Right lobe of liver (tissue), 6 donors: ENCODE data around the gene NCAPD2. TPM values are rescaled to one million over a fixed set of nuclear protein-coding genes. Genes with fewer than 3 reads are reported as not detected.

Experiments
- ATAC-seq, 4 donors: fragments of 200-7000 bp; cut with Tn5 transposase; one replicate each; pipeline ENCODE4 v1.9.1; 2020; ENCODE audit warnings: mild to moderate bottlenecking in 4 of 4, moderate library complexity in 4 of 4
- DNase-seq, 3 donors: peaks; one replicate each; pipeline ENCODE4 v3.0.0-alpha.2; 2020
- H3K27ac ChIP-seq, 3 donors: fragments of 200-600 bp; one replicate each; pipeline ENCODE4 v1.8.0; 2022
- H3K27me3 ChIP-seq, 2 donors: fragments of 200-600 bp; one replicate each; pipeline ENCODE4 v1.8.0; 2022
- H3K36me3 ChIP-seq, 4 donors: fragments of 200-600 bp; sonication (generic) in 1 of 4; one replicate each; pipeline versions ENCODE4 v1.5.1 to v1.8.0; 2017 to 2022; ENCODE audit warnings: control low read depth in 1 of 4
- H3K4me1 ChIP-seq, 4 donors: fragments of 200-600 bp; sonication (generic) in 1 of 4; one replicate each; pipeline versions ENCODE4 v1.5.1 to v1.8.0; 2017 to 2022; ENCODE audit warnings: control low read depth in 1 of 4
- H3K4me3 ChIP-seq, 3 donors: fragments of 200-600 bp; one replicate each; pipeline ENCODE4 v1.8.0; 2022
- H3K9me3 ChIP-seq, 4 donors: fragments of 200-600 bp; sonication (generic) in 1 of 4; one replicate each; pipeline versions ENCODE4 v1.5.1 to v1.8.0; 2017 to 2022; ENCODE audit warnings: control low read depth in 1 of 4
- POLR2A ChIP-seq: fragments of 450-650 bp; IDR thresholded peaks from one replicate; pipeline ENCODE4 v1.6.1; 2017; ENCODE audit warnings: antibody characterized with exemption, mild to moderate bottlenecking
- WGBS: methylation state at CpG from one replicate; pipeline ENCODE4 v1.1.6; 2018; ENCODE audit warnings: low coverage, low lambda C conversion rate; ENCODE audit not compliant: insufficient coverage; ENCODE audit errors: missing lambda C conversion rate; 5-methylcytosine and 5-hydroxymethylcytosine counted together
- intact Hi-C, 2 donors: fragments of 100-400 bp; cut with DNase I; formaldehyde crosslinking; loops; one replicate each; pipeline versions ENCODE4 v1.11.2 to v1.14.1; 2022
- long read RNA-seq: library from polyadenylated mRNA; unstranded; transcript quantifications from one replicate; pipeline ENCODE4 v2.0.0, GENCODE V29; 2019
- total RNA-seq, 6 experiments: library from RNA; depleted of rRNA in 2 of 6; stranded (reverse); fragments of >200 nt in 2 of 6; fragmentation: NEBNext Ultra II Directional in 3 of 6; extraction: Animal tissue kit (Norgen Biotek cat#: 25700) in 3 of 6; gene quantifications; one replicate each; pipeline versions ENCODE4 v1.1.0 to v1.2.4, GENCODE V29; 2016 to 2023
- TF ChIP-seq, protein P1 (sequence below), 4 donors: fragments of 200-600 bp in 3 of 4; fragments of 450-650 bp in 1 of 4; IDR thresholded peaks; one replicate each; pipeline versions ENCODE4 v1.5.1 to v1.8.0; 2016 to 2022; ENCODE audit warnings: antibody characterized with exemption in 4 of 4, mild to moderate bottlenecking in 2 of 4
- donor health status: DM: no; HTN: yes; CAD: no.
- donor health status: DM: no; HTN: no; CAD: no.
- donor health status: DM: no; HTN: no; CAD: no.
- donor health status: DM: no; HTN: yes; CAD: no.
- donor health status: DM: no; HTN: yes; CAD: no.

NCAPD2 gene, protein sequence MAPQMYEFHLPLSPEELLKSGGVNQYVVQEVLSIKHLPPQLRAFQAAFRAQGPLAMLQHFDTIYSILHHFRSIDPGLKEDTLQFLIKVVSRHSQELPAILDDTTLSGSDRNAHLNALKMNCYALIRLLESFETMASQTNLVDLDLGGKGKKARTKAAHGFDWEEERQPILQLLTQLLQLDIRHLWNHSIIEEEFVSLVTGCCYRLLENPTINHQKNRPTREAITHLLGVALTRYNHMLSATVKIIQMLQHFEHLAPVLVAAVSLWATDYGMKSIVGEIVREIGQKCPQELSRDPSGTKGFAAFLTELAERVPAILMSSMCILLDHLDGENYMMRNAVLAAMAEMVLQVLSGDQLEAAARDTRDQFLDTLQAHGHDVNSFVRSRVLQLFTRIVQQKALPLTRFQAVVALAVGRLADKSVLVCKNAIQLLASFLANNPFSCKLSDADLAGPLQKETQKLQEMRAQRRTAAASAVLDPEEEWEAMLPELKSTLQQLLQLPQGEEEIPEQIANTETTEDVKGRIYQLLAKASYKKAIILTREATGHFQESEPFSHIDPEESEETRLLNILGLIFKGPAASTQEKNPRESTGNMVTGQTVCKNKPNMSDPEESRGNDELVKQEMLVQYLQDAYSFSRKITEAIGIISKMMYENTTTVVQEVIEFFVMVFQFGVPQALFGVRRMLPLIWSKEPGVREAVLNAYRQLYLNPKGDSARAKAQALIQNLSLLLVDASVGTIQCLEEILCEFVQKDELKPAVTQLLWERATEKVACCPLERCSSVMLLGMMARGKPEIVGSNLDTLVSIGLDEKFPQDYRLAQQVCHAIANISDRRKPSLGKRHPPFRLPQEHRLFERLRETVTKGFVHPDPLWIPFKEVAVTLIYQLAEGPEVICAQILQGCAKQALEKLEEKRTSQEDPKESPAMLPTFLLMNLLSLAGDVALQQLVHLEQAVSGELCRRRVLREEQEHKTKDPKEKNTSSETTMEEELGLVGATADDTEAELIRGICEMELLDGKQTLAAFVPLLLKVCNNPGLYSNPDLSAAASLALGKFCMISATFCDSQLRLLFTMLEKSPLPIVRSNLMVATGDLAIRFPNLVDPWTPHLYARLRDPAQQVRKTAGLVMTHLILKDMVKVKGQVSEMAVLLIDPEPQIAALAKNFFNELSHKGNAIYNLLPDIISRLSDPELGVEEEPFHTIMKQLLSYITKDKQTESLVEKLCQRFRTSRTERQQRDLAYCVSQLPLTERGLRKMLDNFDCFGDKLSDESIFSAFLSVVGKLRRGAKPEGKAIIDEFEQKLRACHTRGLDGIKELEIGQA (N-terminal part only)
- total RNA-seq: 10 to 100 TPM in 2 of 6 experiments, 1 to 10 TPM in 4; 6.2 to 40.9 (median 8.4) TPM
- long read RNA-seq: 0 reads

DNA sequence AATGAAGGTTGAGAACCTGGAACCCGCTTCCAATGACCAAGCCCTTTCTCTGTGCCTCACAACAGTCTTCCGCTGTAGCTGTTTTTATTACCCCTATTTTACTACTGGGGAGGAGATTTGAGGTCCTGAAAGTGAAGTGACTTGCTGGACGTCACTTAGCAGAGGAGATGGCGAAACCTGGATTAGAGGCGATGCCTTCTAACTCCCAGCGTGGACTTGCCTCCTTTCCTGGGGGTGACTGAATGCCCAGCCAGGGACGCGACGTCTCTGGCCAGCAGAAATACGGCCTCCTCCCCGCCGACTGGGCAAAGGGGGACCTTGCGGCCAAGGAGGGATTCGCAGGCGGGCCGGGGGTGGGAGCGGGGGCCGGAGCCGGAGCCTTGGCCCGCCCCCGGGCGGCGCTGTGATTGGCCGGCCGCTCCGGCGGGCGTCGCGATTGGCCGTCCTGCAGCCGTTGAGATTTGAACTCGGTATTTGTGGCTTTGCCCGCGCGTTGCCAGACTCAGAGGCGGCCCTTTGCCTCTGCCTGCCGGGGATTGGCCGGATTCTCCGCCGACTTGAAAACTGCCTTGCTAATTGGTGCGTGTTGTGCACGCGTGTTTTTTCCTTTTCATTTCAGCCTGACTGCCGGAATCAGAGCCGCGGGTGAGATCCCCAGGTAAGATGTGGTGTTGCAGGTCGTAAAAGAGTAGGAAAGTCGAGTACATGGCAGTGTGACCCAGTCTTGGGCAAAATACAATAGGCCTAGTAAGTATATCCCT lies at the start of gene NCAPD2:
TSS of gene NCAPD2 (plus strand) at position 606 of the 761 bp plus-strand sequence. CDS start 997 bp downstream, outside the sequence.
- Histone ChIP-seq H3K4me1 (peaks cover 0 to 20% (median 4%) of the 10 kb centered on the region in 4 donors), H3K27me3 (no peaks in the 10 kb centered on the region), H3K4me3 (peak within 1 kb of the TSS; percentile 60 to 91 (median 76)), H3K27ac (peak within 1 kb of the TSS; percentile 71 to 97 (median 91)), H3K36me3 (peaks cover 0 to 29% (median 0%) of the 10 kb centered on the region in 4 donors), H3K9me3 (no peaks in the 10 kb centered on the region)
- WGBS: 0% methylated on average over 31 of the region's 49 CpGs
- intact Hi-C loops: no loop called here
- DNase-seq (peak; percentile 95 to 98 (median 95)), ATAC-seq (peak; percentile 93 to 97 (median 95))
- TF ChIP-seq, protein P1, sequence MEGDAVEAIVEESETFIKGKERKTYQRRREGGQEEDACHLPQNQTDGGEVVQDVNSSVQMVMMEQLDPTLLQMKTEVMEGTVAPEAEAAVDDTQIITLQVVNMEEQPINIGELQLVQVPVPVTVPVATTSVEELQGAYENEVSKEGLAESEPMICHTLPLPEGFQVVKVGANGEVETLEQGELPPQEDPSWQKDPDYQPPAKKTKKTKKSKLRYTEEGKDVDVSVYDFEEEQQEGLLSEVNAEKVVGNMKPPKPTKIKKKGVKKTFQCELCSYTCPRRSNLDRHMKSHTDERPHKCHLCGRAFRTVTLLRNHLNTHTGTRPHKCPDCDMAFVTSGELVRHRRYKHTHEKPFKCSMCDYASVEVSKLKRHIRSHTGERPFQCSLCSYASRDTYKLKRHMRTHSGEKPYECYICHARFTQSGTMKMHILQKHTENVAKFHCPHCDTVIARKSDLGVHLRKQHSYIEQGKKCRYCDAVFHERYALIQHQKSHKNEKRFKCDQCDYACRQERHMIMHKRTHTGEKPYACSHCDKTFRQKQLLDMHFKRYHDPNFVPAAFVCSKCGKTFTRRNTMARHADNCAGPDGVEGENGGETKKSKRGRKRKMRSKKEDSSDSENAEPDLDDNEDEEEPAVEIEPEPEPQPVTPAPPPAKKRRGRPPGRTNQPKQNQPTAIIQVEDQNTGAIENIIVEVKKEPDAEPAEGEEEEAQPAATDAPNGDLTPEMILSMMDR (IDR thresholded peaks at IDR 0.05): peak in 3 of 4 donors; percentile 23 to 55 (median 24)
- no peak for TF ChIP-seq POLR2A

DNA sequence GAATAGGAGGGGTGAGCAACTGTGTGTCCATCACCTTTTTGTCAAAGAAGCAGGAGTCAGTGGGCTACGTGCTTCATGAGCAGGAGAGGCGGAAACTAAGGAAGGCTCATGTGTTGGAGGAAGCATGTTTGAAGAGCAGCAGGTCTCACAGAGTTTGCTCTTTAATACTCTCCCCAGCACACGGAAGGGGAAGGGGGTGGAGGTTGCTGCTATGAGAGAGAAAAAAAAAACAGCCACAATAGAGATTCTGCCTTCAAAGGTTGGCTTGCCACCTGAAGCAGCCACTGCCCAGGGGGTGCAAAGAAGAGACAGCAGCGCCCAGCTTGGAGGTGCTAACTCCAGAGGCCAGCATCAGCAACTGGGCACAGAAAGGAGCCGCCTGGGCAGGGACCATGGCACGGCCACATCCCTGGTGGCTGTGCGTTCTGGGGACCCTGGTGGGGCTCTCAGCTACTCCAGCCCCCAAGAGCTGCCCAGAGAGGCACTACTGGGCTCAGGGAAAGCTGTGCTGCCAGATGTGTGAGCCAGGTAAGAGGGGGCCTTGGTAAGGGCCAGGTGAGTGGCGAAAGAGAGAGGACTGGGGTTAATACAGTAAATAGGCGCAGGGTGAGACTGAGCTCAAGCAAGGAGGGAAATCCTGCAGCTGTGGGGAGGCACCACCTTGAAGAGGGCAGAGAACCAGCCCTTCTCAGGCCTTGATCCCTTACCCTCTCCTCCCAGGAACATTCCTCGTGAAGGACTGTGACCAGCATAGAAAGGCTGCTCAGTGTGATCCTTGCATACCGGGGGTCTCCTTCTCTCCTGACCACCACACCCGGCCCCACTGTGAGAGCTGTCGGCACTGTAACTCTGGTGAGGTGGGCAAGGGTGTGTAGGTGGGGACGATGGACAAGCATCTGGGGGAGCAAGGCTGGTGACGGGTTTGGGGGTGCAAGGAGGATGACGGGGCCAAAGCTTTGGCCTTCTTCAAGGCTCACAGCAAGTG lies 48.9 kb upstream of the NCAPD2 start, which contains the start of gene CD27:
TSS of gene CD27 (plus strand) at position 252 of the 985 bp plus-strand sequence. CDS start at position 393, 141 bp downstream.
- Histone ChIP-seq H3K27ac (no peak within 1 kb of the TSS), H3K4me3 (no peak within 1 kb of the TSS), H3K9me3 (no peaks in the 10 kb centered on the region), H3K4me1 (no peaks in the 10 kb centered on the region), H3K27me3 (no peaks in the 10 kb centered on the region), H3K36me3 (no peaks in the 10 kb centered on the region)
- peak in 1 of 4 donors; percentile 27 for ATAC-seq
- 87% methylated on average over 12 of the region's 16 CpGs for WGBS
- TF ChIP-seq, protein P1 (IDR thresholded peaks at IDR 0.05): no peak
- TF ChIP-seq POLR2A: no peak
- peak in 1 of 3 donors; percentile 35 for DNase-seq
- intact Hi-C loops: no loop called here

DNA sequence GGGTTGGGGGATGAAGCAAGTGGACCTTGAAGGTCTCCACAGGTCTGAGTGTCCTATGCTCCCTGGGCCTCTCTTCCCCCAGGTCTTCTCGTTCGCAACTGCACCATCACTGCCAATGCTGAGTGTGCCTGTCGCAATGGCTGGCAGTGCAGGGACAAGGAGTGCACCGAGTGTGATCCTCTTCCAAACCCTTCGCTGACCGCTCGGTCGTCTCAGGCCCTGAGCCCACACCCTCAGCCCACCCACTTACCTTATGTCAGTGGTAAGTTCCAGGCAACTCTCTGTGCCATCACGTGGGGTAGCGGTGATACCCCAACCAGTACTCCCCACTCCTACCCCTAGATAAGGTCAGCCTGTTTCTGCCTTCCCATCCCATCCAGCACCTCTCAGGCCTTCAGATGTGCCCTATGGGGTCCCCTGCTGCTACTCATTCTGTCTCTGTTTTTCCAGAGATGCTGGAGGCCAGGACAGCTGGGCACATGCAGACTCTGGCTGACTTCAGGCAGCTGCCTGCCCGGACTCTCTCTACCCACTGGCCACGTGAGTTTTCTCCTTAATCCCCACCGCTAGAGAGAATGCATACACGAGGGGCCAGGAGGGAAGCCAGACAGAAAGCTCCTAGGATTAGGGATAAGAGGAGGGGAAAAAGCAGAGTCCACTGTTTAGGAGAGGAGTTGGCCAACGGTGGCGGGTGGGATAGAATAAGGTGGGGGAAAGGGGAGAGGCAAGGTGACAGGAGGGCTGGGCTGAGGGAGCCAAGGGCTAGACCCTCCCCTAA lies 43.6 kb upstream of the NCAPD2 start:
- H3K9me3 ChIP-seq: no peaks in the 10 kb centered on the region
- no peak for TF ChIP-seq POLR2A
- TF ChIP-seq, protein P1 (IDR thresholded peaks at IDR 0.05): no peak
- peaks cover 0 to 13% (median 6%) of the 10 kb centered on the region in 4 donors for H3K4me1 ChIP-seq
- H3K36me3 ChIP-seq: peaks cover 0 to 20% (median 0%) of the 10 kb centered on the region in 4 donors
- peak in 1 of 3 donors; percentile 37 for DNase-seq
- H3K27ac ChIP-seq: peak overlapping the region in 1 of 3 donors; percentile 96
- H3K4me3 ChIP-seq: peak overlapping the region in 2 of 3 donors; percentile 79 to 92
- ATAC-seq: no peak
- WGBS: 81% methylated on average over 8 of the region's 16 CpGs
- intact Hi-C loops: loop anchor here in 1 of 2 donors (10.0 kb wide), 1 partner anchor 125 kb away; no protein-coding TSS in a partner anchor
- no peaks in the 10 kb centered on the region for H3K27me3 ChIP-seq
